ENCODE data around the gene LIFR.

The LIFR gene

DNA sequence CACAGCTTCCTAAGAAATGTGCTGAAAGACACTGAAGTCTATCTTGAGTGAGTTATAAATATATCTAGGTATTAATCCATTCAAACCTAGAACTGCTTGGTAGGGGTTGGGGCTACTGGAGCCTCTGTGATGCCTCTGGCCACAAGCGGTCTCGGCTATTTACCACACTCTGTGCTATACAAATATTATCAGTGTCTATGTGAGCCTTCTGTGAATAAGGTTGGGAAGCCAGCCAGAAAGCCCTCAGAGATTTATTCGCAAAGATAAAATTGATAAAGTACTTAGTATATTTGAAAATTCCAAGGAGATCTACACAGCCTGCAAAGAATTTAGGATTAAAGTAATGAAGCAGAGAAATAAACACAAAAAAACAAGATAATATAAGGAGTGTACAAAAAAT, 41.4 kb downstream of the LIFR start:
- no peak for DNase-seq (ENCODE audit: low spot score)

DNA sequence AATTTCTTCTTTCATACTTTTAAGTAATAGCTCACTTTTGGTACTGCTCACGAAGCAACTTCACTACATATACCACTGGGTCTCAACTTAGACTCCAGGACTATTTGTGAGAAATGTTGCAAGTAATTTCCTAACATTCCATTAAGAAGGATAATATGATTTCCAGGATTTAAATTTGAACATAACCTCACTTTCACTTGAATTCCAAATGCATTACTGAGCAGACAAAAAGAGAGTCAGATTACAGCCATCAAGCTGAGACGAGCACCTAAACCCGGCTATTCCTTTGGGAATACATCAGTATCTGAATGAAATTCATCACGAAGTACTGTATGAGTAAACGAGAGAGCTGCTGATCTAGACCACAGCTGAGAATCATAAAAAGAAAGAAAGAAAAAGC, 47.3 kb downstream of the LIFR start:
- DNase-seq (ENCODE audit: low spot score) = no peak

DNA sequence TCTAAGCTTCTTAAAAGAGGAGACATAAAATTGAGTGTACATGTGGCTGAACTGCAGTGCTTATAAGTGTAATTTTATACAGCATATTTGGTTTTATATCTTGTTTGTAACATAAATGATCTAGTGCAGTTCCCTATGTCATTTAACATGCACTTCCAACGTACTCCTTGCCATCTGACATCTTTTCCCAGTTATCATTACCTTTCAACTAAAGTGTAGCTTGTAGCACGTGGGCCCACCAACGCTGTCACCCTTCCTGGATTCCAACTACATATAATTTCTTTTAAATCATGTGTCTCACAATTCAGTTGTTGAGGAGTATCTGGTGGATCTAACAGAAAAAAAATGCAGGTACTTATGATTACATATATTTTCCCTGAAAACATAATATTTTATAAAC, 50.1 kb downstream of the LIFR start:
- DNase-seq (ENCODE audit: low spot score) = no peak

DNA sequence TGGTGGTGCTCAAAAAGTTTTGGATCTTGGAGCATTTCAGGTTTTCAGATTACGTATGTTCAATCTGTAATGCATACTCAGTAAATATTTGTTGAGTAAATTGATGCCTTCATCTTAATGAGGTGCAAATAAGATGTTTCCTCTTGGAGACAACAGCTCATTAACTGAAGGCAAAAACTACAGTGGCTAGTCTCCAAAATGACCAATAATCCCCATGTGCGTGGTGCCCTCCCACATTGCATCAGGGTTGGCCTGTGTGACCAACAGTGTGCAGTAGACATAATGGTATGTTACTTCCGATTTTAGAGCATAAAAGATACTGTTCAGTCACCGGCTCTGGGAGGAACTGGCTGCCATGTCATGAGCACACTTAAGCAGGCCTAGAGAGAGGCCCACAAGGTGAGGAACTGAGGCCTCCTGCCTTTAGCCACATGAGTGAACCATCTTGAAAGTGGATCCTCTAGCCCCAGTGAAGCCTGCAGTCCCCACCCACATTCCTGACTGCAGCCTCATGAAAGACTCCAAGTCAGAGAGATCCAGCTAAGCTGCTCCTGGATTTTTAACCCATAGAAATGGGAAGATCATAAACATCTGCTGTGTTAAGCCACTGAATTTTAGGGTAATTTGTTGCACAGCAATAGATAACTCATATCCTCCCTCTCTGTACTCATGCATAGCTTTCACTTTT, 55.7 kb downstream of the LIFR start:
- DNase-seq (ENCODE audit: low spot score) = no peak

DNA sequence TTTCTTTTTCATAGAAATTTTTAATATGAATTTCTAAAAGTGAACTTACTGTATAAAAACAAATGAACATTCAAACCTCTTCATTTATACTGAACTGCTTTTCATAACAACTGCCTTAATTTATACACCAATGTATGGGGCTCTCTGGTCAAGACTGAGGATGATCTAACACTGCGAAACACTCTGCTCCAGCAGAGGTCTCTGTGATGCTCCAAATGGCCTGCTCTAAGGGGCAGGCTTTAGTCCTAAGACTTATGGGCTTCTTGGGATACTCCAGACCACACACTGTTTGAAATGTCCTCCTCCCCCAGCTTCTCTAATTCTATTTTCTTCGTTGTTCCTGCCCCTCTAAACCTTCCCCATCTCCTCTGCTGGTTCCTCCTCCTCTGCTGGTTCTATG, 58.5 kb downstream of the LIFR start:
- DNase-seq (ENCODE audit: low spot score) = no peak

DNA sequence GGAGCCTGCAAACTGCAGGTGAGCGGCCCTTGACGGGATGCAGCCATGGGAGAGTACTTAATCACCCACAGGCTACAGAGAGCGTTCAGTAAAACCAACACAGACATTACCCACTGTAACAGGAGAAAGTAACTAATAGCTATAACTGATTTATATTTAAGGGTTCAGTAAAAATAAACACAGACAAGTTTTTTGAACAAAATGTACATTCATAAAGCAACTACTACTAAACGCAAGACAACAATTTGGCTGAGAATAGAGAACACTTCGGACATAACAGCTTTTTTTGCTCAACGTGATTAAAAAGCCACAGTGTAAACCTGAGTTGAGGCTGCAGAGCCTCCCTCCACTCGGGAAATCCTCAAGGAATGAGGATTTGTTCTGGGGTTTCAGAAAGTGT, 61.7 kb downstream of the LIFR start:
- no peak for DNase-seq (ENCODE audit: low spot score)

DNA sequence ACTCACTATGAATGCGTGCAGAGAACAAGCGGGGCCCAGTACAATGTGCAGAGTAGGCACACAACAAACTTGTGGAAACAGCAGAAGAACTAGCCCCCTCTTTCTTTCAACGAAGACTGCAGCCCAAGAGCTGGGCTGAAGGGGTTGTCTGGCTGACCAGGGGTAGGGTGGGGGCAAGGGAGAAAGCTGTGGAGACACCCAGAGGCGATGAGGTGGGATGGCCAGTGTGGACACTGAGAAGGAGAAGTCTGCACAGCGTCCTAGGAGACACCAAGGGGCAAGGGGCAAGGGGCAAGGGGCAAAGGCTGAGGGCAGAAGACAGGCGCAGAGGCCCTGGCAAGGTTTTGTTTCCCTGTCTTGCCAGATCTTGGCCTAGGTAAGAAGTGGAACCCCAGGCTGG, 62.3 kb downstream of the LIFR start:
- no peak for DNase-seq (ENCODE audit: low spot score)

DNA sequence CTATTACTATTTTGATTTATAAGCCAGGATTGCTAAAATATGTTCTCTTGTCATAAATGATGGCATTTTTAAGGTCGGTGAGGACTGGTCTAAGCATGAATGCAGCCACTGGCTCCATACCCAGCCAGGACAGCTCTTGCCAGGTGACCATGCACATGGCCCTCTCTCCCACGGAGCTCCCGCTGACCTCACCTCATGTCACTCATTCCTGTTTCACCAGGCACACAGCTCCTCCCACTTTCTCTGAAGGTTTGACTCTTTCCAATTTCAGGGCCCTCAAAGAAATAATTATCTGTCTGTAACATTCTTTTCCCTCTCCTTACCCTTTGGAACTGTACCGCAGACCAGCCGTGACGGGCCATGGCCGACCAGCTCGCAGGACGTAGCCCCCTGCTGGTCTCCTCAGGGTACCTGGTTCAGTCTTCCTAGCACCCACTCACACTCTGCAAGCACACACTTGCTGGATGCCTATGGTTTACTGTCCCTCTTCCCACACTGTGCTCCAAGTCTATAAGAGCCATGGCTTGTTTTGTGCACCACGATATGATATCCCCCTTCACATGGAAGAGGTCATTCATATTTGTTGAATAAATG, 72.5 kb downstream of the LIFR start:
- DNase-seq (ENCODE audit: low spot score) = no peak

DNA sequence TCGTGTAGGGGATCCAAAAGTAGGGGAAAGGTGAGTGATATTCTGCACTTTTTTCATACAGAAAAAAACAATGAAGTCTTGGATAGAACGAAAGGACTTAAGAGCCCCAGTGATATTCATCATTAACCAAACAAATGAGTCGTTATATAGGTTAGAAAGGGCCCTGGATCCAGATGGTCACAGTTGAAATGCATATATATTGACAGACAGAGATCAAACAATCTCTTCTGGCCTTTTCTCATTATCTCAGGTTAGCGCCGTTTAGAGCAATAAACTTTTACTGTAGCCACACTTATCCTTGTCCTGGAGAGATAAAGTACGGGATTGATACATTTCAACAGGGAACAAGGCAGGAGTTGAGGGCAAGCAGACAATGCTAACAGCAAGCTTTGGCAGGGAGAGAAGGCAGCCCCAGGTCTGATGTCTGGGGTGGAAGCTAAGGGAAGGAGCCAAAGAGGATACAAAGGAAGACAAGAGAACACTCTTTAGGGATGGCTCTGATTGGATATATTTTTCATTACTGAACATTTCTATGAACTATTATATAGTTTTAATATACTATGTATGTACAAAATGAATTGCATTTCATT, 77.0 kb downstream of the LIFR start:
- DNase-seq (ENCODE audit: low spot score) = no peak

DNA sequence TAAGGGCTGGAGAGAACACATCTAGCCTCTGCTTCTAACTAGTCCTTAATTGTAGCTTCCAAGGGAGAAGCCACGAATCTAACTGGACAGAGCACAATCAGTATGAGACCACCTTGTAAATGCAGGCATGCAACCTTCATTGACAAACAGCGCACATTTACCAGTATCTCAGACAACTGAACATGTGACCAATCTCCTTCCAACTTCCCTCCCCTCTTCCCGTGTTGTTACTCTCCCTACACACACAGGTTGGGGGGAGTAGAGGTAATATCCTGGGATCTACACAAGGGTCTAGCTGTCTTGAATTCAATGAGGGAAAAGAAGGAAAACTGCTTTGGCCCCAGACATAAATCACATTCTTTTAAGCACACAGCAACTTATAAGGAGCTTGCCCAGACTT, 77.6 kb downstream of the LIFR start:
- no peak for DNase-seq (ENCODE audit: low spot score)

DNA sequence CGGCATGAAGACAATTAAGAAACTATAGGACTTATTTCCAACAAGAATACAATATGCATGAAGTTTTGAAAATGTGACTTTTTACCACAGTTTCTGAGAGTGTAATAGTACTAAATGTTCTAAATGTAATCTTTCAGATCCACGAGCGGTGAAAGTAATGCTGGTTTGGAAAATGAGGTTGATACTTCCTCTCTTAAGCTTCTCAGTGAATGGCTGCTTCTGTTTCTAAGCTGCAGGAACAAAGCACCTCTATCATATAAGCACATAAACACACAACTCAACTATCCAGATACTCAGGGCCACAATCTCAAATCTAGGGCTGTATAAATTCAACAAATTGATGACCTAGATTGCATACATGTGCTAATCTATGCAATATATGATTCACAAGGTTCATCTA, 78.3 kb downstream of the LIFR start:
- DNase-seq (ENCODE audit: low spot score) = no peak

DNA sequence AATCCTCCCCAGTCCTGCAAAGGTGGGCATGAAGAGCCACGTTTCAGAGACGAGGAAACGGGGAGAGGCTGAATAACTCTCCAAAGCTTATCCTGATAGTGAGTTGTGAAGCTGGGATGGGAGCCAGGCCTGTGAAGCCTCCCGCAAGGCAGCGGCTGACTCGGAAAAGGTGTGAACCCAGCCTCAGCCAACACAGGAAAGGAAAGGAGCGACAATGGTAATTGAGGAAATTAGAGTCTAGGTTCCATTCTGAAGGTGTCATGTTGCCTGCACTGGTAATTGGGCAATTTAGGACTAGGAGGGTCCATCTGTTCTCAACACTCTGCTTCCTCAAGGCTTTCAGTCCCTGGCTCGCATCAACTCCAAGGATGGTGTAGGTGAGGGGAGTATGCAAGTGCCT, 83.4 kb downstream of the LIFR start:
- DNase-seq (ENCODE audit: low spot score) = no peak

DNA sequence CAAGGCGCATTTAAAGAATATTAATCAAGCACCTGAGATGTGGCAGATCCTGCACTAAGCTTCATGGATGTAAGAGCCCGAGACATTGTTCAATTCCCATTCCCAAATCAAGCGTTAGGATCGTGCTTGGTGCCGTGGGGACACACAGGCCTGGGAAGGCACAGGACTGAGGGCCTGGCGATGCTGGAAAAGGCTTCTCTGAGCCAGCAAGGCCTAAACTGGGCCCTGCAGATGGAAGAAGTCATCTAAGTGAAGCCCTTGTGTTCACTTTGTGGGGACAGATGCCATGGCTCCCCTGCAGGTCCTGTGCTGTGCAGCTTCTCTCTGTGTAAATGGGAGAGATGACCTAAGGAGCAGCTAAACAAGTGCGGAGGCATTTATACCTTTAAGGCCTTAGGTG, 83.9 kb downstream of the LIFR start:
- no peak for DNase-seq (ENCODE audit: low spot score)

DNA sequence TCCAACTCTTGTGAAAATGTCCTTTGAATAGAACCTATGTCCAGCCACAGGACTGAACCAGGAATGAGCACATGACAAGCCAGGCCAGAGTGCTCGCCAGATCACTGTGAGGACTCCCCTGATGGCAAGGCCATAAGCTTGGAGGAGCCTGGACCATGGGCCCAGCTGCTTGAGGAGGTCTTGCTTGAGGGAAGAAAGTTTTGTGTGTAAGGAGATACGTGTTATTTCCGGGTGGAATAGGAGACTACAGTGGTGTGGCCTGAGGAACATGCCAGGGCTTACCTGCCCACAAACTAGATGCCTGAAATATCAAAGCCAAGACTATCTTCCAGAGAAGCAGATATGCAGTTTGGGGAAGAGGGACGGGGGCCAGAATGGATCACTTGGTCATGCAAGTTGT, 84.7 kb downstream of the LIFR start:
- DNase-seq (ENCODE audit: low spot score) = no peak

DNA sequence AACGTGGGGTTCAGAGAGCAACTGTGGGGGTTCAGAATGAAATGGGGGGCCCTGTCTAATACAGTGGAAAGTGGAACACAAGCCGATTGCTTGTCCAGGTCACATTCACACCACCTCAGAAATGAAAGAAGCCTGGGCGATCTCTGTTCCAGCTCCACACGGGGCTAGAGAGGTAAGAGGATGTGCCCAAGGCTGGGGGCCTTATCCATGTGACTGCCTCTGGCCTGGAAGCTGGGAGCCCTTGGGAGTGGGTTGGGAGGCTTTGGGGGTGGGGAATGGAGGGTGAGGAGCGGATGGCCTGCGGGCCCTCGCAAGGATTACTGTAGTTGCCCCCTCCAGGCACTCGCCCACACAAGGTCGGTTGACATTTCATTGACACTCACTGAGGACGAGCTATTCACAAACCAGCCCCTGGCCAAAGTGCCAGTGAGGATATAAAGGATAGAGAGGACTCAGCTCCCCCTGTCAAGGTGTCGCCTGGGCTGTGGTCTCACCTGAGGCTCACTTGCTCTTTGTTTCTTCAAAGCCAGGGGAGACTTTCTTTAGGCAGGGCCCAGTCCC, 86.7 kb downstream of the LIFR start:
- DNase-seq (ENCODE audit: low spot score) = no peak

DNA sequence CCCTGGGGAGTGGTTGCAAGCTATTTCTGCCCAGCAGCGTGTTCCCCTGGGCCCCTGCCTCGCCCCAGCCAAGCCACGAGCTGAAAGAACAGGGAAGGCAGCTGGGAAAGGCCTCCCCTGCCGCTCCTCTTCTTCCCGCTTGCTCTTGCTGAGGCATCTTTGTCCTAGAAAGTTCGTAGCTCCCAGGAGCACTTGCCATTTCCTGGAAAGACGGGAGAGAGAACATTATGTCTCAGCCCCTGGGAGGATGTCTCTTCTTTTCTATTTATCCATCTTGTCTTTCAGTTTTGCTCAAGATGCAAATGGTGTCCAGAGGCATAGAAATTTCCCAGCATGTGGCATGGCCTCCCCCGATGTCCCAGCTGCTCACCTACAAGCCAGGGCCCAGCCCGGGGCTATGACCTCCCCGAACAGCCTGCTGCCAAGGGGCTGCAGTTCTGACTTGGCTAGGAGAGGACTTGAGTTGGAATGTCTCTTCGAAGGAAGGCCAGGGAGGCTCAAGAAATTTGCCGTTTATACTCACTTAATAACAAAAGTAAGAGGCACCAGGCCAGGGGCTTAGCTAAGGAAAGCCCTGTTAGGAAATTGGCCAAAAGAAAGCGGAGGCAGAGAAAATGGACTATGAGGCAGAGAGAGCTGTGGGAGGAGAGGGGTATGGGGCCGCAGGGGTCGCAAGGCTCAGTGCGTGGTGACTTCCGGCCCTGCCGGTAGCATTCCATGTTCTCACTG, 87.3 kb downstream of the LIFR start:
- no peak for DNase-seq (ENCODE audit: low spot score)

DNA sequence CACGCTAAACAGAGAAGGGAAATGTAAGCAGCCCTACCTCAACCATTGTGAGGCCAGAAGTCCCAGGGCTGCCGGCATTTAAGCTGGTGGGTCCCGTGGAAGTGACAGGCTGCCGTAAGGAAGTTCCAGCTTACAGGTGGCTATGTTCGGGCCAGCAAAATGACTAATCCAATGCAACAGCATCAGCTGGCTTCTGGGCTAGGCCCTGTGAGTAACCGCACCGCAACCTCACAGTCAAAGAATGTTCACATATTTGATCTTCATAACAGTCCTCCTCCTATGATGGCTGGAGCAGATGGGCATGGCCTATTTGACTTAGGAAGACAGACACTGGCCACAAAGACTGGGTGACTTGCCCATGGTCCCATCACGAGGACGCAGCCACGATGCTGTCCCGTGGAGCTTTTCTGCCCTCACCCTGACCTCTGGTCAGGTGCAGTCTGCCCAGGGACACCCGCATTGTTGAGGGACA, 88.2 kb downstream of the LIFR start:
- DNase-seq (ENCODE audit: low spot score) = no peak

DNA sequence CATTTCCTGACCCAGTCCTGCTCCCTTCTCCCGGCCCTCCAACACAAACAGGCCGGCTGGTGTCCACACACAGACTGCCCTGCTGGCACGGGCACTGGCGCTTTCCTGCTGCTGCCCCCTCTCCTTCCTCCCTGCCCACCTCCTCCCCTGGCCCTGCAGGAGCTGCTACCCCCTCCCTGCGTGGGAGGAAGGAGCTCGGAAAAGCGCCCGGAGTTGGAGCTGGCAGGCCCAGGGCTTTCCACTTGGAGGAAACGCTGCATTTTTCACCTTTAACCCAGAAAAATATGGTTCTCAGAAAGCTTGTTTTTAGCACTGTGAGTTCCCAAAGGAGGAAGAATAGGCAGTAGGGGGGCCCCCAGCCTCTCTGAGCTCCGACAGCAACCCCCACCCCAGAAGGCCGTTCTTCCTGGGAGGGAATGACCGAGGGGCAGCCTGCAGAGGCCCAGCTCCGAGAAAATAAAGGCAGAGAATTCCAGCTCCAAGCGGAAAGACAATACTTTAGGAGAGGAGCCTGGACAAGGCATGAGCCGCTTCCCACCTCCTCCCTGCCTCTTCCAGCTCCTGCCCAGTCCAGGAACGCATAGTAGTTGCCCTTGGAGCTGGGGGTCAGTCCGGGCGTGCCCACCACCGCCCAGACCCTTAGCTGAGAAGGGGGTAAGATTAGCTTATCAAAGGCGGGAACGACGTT, 88.9 kb downstream of the LIFR start:
- DNase-seq (ENCODE audit: low spot score) = no peak

DNA sequence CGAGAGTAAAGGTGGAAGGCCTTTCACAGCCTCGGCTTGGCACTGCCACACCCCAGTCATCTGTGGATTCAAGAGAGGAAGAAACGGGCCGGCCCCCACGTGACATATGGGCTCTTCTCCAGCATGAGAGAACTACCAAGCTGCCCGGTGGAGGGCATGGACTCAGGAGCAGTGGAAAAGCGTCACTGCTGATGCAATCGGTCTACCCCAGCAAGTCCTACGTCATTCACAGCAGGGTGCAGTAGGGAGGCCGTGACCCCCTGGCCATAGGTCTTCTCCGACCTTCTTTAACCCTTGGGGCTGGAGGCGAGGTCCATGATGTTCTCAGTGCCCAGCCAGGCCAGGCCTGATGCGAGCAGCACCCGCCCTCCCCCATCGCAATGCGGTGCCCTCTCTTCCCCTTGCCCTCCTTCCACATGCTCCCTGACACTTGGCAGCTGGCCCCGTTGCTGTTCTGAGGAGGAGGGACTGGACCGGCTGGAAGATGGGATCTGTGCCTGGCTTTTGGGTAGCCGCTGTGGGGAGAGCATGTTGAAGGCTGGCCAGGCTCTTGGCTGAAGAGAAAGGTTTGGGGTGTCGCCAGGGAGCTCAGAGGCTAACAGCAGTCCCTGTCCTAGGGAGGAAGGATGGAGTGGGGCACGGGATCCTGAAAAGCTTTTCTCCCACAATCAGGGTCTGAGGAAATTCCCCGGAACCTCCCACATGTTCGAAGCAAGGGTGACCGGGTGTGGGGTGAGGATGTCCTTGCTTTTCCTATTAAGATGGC, 89.8 kb downstream of the LIFR start:
- no peak for DNase-seq (ENCODE audit: low spot score)

DNA sequence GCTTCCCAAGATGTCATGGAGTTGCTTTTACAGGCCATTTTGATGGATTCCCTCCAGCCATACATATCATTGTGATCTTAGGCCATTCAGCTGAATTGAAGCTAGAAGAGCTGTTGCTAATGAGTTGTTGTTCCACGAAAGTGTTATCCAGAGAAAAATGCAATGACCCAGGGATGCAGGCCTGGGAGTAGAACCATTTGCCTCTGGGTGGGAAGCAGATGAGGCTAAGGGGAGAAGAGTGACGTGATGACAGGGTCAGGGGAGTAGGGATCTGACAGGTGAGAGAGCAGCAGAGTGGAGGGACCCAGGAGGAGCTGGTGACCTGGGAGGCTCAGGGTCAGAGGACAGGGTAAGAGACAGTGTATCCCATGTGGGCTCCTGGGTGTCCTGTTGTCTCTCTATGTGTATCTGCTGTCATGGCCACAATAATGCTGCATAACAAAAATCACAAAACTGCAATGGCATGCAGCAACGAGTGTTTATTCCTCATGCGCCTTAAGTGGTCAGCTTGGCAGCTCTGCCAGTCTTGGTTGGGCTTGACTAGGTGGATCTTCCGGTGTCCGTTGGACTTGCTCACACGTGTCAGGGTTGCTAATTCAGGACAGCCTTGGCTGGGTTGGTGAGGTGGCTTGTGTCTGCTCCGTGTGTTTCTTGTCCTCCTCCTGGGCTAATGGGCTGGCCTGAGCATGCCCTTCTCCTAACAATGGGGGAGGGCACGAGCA, 90.6 kb downstream of the LIFR start:
- DNase-seq (ENCODE audit: low spot score) = no peak

DNA sequence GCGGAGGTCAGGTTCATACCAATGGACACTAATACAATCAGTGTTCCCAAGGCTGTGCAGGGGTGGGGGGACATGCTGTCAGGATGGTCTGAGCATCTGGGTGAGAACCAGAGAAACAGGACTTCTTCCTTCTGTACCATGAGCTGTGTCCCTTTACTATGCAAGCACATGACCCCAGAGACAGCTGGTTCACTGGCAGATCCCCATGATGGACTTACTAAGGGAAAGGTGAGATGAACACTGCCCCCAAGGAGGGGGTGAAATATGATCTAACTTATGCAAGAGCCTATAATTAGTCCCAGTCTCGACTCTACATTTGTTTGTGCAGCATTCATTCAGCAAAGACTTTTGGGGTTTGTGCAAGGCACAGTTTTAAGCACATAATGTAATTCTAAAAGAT, 91.4 kb downstream of the LIFR start:
- DNase-seq (ENCODE audit: low spot score) = no peak

Measured in CD4-positive, alpha-beta T cell treated with Interleukin-2 at 100 ng/mL for 4 hours (primary cell).